B cell (primary cell): ENCODE data around the gene PFKP. TPM values are rescaled to one million over a fixed set of nuclear protein-coding genes. Genes with fewer than 3 reads are reported as not detected.

Source experiments
- ATAC-seq: fragments of 200-7000 bp; cut with Tn5 transposase; one replicate; pipeline ENCODE4 v1.10.0; 2021; ENCODE audit warnings: low read depth, mild to moderate bottlenecking, moderate number of reproducible peaks, moderate library complexity
- CTCF ChIA-PET: fragments of 350-600 bp; sonication (Branson Sonifier 250); formaldehyde crosslinking; loops from one replicate; lab custom pipeline; 2021; ENCODE audit warnings: antibody characterized with exemption, inconsistent platforms; lab: Charles Lee
- POLR2A ChIA-PET: fragments of 350-600 bp; sonication (Branson Sonifier 250); formaldehyde crosslinking; loops from one replicate; lab custom pipeline; 2021; ENCODE audit warnings: antibody characterized with exemption; lab: Charles Lee
- DNase-seq: peaks from one replicate; pipeline ENCODE4 v3.0.0; 2013
- H2AFZ ChIP-seq: 2 replicates; pipeline ENCODE4 v1.6.1; 2012; ENCODE audit warnings: mild to moderate bottlenecking, low read depth, low read length; ENCODE audit not compliant: insufficient read depth, poor library complexity, severe bottlenecking
- H3K27ac ChIP-seq, 2 donors: 1 replicate in 1 of 2; 2 replicates in 1 of 2; pipeline ENCODE4 v1.5.1; 2012 to 2013; ENCODE audit warnings: low read length in 2 of 2, mild to moderate bottlenecking in 2 of 2, moderate library complexity in 1 of 2
- H3K27me3 ChIP-seq, 4 experiments: fragments of 200-600 bp in 1 of 4; sonication (generic) in 1 of 4; replicated peaks in 1 of 4; 1 replicate in 2 of 4; 2 replicates in 2 of 4; pipeline versions ENCODE4 v1.6.1 to v1.7.0; 2013 to 2016; ENCODE audit warnings: low read length in 3 of 4, mild to moderate bottlenecking in 2 of 4, mixed read lengths in 1 of 4, moderate library complexity in 1 of 4; ENCODE audit not compliant: insufficient read depth in 4 of 4, control insufficient read depth in 3 of 4; ENCODE audit errors: control extremely low read depth in 1 of 4
- H3K36me3 ChIP-seq, 2 experiments: replicated peaks in 1 of 2; 1 replicate in 1 of 2; 2 replicates in 1 of 2; pipeline versions ENCODE4 v1.6.1 to v1.7.1; 2013; ENCODE audit warnings: low read length in 1 of 2; ENCODE audit not compliant: insufficient read depth in 2 of 2, control insufficient read depth in 1 of 2; ENCODE audit errors: control extremely low read depth in 1 of 2, extremely low read depth in 1 of 2
- H3K4me1 ChIP-seq, 2 donors: fragments of 200-600 bp in 1 of 2; sonication (generic) in 1 of 2; 1 replicate in 1 of 2; 2 replicates in 1 of 2; pipeline versions ENCODE4 v1.5.1 to v1.6.1; 2013 to 2017; ENCODE audit warnings: low read length in 2 of 2; ENCODE audit not compliant: control insufficient read depth in 2 of 2, insufficient read depth in 2 of 2
- H3K4me2 ChIP-seq: replicated peaks from 2 replicates; pipeline ENCODE3; 2012; ENCODE audit warnings: mild to moderate bottlenecking, low read depth, low read length; ENCODE audit not compliant: poor library complexity, severe bottlenecking
- H3K4me3 ChIP-seq, 5 experiments: fragments of 200-600 bp in 1 of 5; sonication (generic) in 1 of 5; 1 replicate in 3 of 5; 2 replicates in 2 of 5; pipeline versions ENCODE4 v1.5.1 to v1.7.0; 2011 to 2016; ENCODE audit warnings: low read length in 4 of 5, mild to moderate bottlenecking in 4 of 5, low read depth in 2 of 5, control low read depth in 1 of 5, moderate library complexity in 1 of 5; ENCODE audit not compliant: insufficient read depth in 1 of 5; ENCODE audit errors: control extremely low read depth in 1 of 5, extremely low read depth in 1 of 5
- H3K79me2 ChIP-seq: fragments of 200-600 bp; sonication (generic); one replicate; pipeline ENCODE4 v1.6.0; 2016; ENCODE audit warnings: low read length; ENCODE audit not compliant: control insufficient read depth, insufficient read depth
- H3K9ac ChIP-seq: fragments of 200-600 bp; sonication (generic); 2 replicates; pipeline ENCODE4 v1.6.1; 2017; ENCODE audit warnings: mild to moderate bottlenecking, low read length, moderate library complexity
- H3K9me3 ChIP-seq, 3 donors: one replicate each; pipeline versions ENCODE4 v1.6.1 to v1.7.1; 2013; ENCODE audit warnings: low read length in 2 of 3; ENCODE audit not compliant: control insufficient read depth in 2 of 3, insufficient read depth in 1 of 3; ENCODE audit errors: control extremely low read depth in 1 of 3
- H4K20me1 ChIP-seq: 2 replicates; pipeline ENCODE4 v1.6.0; 2012; ENCODE audit warnings: mild to moderate bottlenecking, low read length; ENCODE audit not compliant: insufficient read depth, control insufficient read depth, poor library complexity, severe bottlenecking
- H3K27ac Mint-ChIP-seq: one replicate; pipeline ENCODE4 v1.8.0; 2021; ENCODE audit warnings: mixed read lengths
- H3K27me3 Mint-ChIP-seq: one replicate; pipeline ENCODE4 v1.8.0; 2021; ENCODE audit warnings: mixed read lengths
- H3K4me1 Mint-ChIP-seq: one replicate; pipeline ENCODE4 v1.8.0; 2021; ENCODE audit warnings: mixed read lengths
- H3K4me3 Mint-ChIP-seq: one replicate; pipeline ENCODE4 v1.8.0; 2021; ENCODE audit warnings: mixed read lengths
- H3K9me3 Mint-ChIP-seq: one replicate; pipeline ENCODE4 v1.8.0; 2022; ENCODE audit warnings: mixed read lengths; ENCODE audit not compliant: insufficient read depth
- EZH2 ChIP-seq: IDR thresholded peaks from 2 replicates; pipeline ENCODE4 v1.6.1; 2012; ENCODE audit warnings: borderline replicate concordance, low read depth, mild to moderate bottlenecking, moderate library complexity, low read length; ENCODE audit not compliant: insufficient read depth, poor library complexity, severe bottlenecking
- WGBS: methylation state at CpG from one replicate; pipeline ENCODE4 v1.1.5; 2013; ENCODE audit warnings: missing lambda C conversion rate; ENCODE audit not compliant: insufficient coverage; 5-methylcytosine and 5-hydroxymethylcytosine counted together
- intact Hi-C: fragments of 100-400 bp; cut with micrococcal nuclease; formaldehyde crosslinking; loops from one replicate; pipeline ENCODE4 v1.10.0; 2022
- polyA plus RNA-seq: library from polyadenylated mRNA; depleted of rRNA; stranded (reverse); fragments of >200 nt; gene quantifications from 2 replicates; pipeline ENCODE4 v1.2.3, GENCODE V29; 2012
- total RNA-seq, 2 donors: library from RNA; stranded (reverse); fragments of 120-200 nt in 1 of 2; gene quantifications; 1 replicate in 1 of 2; 2 replicates in 1 of 2; pipeline versions ENCODE4 v1.2.3 to v1.2.4, GENCODE V29; 2013 to 2022
- TF ChIP-seq, protein P1 (sequence below): fragments of 200-600 bp; IDR thresholded peaks from one replicate; pipeline ENCODE4 v1.8.0; 2022; ENCODE audit warnings: antibody characterized with exemption, mild to moderate bottlenecking

Gene PFKP
- total and polyA plus RNA-seq, 2 donors (not counting 1 experiment from before 2014, with no cell fraction given) = 41.4 to 54.3 TPM

DNA sequence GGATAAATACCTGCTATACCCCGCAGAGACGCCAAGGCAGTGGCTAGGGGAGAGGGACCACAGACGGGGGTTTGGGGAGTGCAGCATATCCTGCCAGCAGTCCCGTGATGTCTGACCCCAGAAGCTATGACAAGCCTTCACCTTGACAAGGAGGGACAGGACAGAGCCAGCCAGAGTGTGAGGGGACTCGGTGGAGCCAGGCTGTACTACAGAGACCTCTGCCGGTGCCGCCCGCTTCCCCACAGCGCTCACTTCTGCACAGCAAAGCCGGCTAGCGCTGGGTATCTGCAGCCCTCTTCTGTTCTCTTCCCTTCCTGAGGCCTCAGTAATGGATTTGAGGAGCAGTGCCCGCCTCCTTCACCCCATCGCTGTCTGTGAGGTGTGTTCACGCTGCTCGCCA lies 47.0 kb upstream of the PFKP start:
- no peak for TF ChIP-seq EZH2
- TF ChIP-seq, protein P1, sequence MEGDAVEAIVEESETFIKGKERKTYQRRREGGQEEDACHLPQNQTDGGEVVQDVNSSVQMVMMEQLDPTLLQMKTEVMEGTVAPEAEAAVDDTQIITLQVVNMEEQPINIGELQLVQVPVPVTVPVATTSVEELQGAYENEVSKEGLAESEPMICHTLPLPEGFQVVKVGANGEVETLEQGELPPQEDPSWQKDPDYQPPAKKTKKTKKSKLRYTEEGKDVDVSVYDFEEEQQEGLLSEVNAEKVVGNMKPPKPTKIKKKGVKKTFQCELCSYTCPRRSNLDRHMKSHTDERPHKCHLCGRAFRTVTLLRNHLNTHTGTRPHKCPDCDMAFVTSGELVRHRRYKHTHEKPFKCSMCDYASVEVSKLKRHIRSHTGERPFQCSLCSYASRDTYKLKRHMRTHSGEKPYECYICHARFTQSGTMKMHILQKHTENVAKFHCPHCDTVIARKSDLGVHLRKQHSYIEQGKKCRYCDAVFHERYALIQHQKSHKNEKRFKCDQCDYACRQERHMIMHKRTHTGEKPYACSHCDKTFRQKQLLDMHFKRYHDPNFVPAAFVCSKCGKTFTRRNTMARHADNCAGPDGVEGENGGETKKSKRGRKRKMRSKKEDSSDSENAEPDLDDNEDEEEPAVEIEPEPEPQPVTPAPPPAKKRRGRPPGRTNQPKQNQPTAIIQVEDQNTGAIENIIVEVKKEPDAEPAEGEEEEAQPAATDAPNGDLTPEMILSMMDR = no peak
- H3K79me2 ChIP-seq = no peaks in the 10 kb centered on the region
- no peak overlapping the region for H3K4me2 ChIP-seq
- no peak for DNase-seq
- ATAC-seq = no peak
- H3K27me3 Mint-ChIP-seq = peaks cover 32% of the 10 kb centered on the region
- intact Hi-C loops = no loop called here
- H2AFZ ChIP-seq = no peak overlapping the region
- H3K36me3 ChIP-seq = no peaks in the 10 kb centered on the region
- no peaks in the 10 kb centered on the region for H3K9me3 ChIP-seq
- no peak overlapping the region for H3K4me3 ChIP-seq
- H3K27ac ChIP-seq = no peak overlapping the region
- ChIA-PET CTCF (no interaction called here), POLR2A (no interaction called here)
- no peaks in the 10 kb centered on the region for H3K4me1 Mint-ChIP-seq
- 86% methylated on average over 9 of the region's 15 CpGs for WGBS
- peaks cover 2% of the 10 kb centered on the region for H3K9me3 Mint-ChIP-seq
- no peaks in the 10 kb centered on the region for H4K20me1 ChIP-seq
- no peak overlapping the region for H3K27ac Mint-ChIP-seq
- no peak overlapping the region for H3K4me3 Mint-ChIP-seq
- no peaks in the 10 kb centered on the region for H3K4me1 ChIP-seq
- peaks cover 0 to 4% (median 0%) of the 10 kb centered on the region in 4 experiments for H3K27me3 ChIP-seq
- H3K9ac ChIP-seq = no peak overlapping the region

DNA sequence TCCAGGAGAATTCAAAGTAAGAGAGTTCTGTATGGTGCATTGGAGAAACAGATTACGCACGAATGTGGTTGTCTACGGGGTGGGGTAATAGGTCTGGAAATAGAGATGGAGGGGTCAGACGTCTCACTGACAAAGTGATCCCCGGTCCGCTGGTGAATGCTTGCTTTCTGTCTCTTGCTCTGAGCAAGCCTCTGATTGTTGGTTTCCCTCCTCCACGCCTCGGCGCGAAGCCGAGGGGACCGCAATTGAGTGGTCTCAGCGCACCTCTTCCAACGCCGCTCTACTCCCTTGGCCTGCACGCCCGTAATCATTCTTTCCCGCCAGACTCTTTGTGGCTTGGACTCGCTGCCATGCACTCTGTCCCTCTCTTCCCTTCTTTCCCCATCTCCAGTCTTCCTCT lies 46.5 kb upstream of the PFKP start:
- H3K27me3 ChIP-seq = peaks cover 0 to 4% (median 0%) of the 10 kb centered on the region in 4 experiments
- TF ChIP-seq, protein P1 = no peak
- TF ChIP-seq EZH2 = no peak
- ChIA-PET CTCF (no interaction called here), POLR2A (interaction anchor here (0.6 kb wide), 1 partner anchor 17 kb away, joined by 4 read pairs; no protein-coding TSS in a partner anchor)
- H3K4me1 ChIP-seq = no peaks in the 10 kb centered on the region
- H2AFZ ChIP-seq = no peak overlapping the region
- peaks cover 2% of the 10 kb centered on the region for H3K9me3 Mint-ChIP-seq
- H4K20me1 ChIP-seq = no peaks in the 10 kb centered on the region
- ATAC-seq = no peak
- intact Hi-C loops = no loop called here
- H3K9ac ChIP-seq = no peak overlapping the region
- H3K27ac Mint-ChIP-seq = no peak overlapping the region
- H3K9me3 ChIP-seq = no peaks in the 10 kb centered on the region
- H3K4me3 ChIP-seq = no peak overlapping the region
- H3K4me2 ChIP-seq = no peak overlapping the region
- peaks cover 31% of the 10 kb centered on the region for H3K27me3 Mint-ChIP-seq
- no peak for DNase-seq
- no peak overlapping the region for H3K4me3 Mint-ChIP-seq
- no peaks in the 10 kb centered on the region for H3K4me1 Mint-ChIP-seq
- no peaks in the 10 kb centered on the region for H3K36me3 ChIP-seq
- no peaks in the 10 kb centered on the region for H3K79me2 ChIP-seq
- WGBS = 96% methylated on average over 19 of the region's 19 CpGs
- H3K27ac ChIP-seq = no peak overlapping the region
